A172 (cell line): ENCODE measurements around the gene MYO10. TPM values are rescaled to one million over a fixed set of nuclear protein-coding genes. Genes with fewer than 3 reads are reported as not detected.
"Not testable (repeated sequence)": the region's sequence is repeated elsewhere in the genome, so short reads cannot be mapped to it uniquely, and the experiment has no call there.

Source experiments
- DNase-seq: peaks from one replicate; pipeline ENCODE4 v3.0.0-alpha.2; 2015; ENCODE audit warnings: low spot score
- total RNA-seq: library from RNA; depleted of rRNA; stranded (reverse); fragments of >200 nt; shearing (Covaris generic); gene quantifications from 2 replicates; pipeline ENCODE4 v1.2.3, GENCODE V29; 2014; rRNA removed

The MYO10 gene
- total RNA-seq: 5.2 and 9.4 TPM in 2 replicates

- DNase-seq: peak; percentile 53
These were observed at the start of gene MYO10 for GRCh38 chr5:16936150-16936988. TSS of gene MYO10 (minus strand) at chr5:16936288. CDS start at chr5:16935808, 480 bp downstream.

GRCh38 chr5:16985304-16985703 is 49.2 kb upstream of the MYO10 start:
- not testable (repeated sequence) for DNase-seq

GRCh38 chr5:16983972-16984371 is 47.9 kb upstream of the MYO10 start:
- no peak for DNase-seq

- peak; percentile 54 for DNase-seq
These were observed 47.0 kb upstream of the MYO10 start for GRCh38 chr5:16983022-16983639.

GRCh38 chr5:16981700-16982099 is 45.6 kb upstream of the MYO10 start:
- no peak for DNase-seq

- peak; percentile 86 for DNase-seq
These were observed 44.9 kb upstream of the MYO10 start for GRCh38 chr5:16980983-16981382.

- no peak for DNase-seq
These were observed 42.2 kb upstream of the MYO10 start for GRCh38 chr5:16978296-16978695.

- no peak for DNase-seq
These were observed 40.5 kb upstream of the MYO10 start for GRCh38 chr5:16976625-16977008.

- peak; percentile 33 for DNase-seq
These were observed 40.0 kb upstream of the MYO10 start for GRCh38 chr5:16975950-16976624.

- DNase-seq: no peak
These were observed 38.9 kb upstream of the MYO10 start for GRCh38 chr5:16974981-16975380.

- no peak for DNase-seq
These were observed 34.7 kb upstream of the MYO10 start for GRCh38 chr5:16970826-16971225.

- DNase-seq: no peak
These were observed 34.2 kb upstream of the MYO10 start for GRCh38 chr5:16970260-16970659.

GRCh38 chr5:16965581-16965980 is 29.5 kb upstream of the MYO10 start:
- no peak for DNase-seq

GRCh38 chr5:16963821-16964220 is 27.7 kb upstream of the MYO10 start:
- DNase-seq: no peak

GRCh38 chr5:16961131-16961530 is 25.0 kb upstream of the MYO10 start:
- DNase-seq: no peak

GRCh38 chr5:16957304-16958196 is 21.5 kb upstream of the MYO10 start:
- peak; percentile 89 for DNase-seq

- DNase-seq: no peak
These were observed 17.6 kb upstream of the MYO10 start for GRCh38 chr5:16953729-16954128.

GRCh38 chr5:16952968-16953671 is 17.0 kb upstream of the MYO10 start:
- no peak for DNase-seq

- no peak for DNase-seq
These were observed 10.6 kb upstream of the MYO10 start for GRCh38 chr5:16946725-16947124.

GRCh38 chr5:16944816-16945562 is 8.9 kb upstream of the MYO10 start:
- no peak for DNase-seq
